G401.6 (cell line): Measurements from ENCODE around the gene NLRP3.
"Not testable (repeated sequence)": the region's sequence is repeated elsewhere in the genome, so short reads cannot be mapped to it uniquely, and the experiment has no call there.

Experiments used
- FAIRE-seq: peaks from 2 replicates; lab custom pipeline; 2012; peaks lifted over from hg19 to GRCh38; lab: Jason Lieb, UNC

Gene NLRP3

DNA sequence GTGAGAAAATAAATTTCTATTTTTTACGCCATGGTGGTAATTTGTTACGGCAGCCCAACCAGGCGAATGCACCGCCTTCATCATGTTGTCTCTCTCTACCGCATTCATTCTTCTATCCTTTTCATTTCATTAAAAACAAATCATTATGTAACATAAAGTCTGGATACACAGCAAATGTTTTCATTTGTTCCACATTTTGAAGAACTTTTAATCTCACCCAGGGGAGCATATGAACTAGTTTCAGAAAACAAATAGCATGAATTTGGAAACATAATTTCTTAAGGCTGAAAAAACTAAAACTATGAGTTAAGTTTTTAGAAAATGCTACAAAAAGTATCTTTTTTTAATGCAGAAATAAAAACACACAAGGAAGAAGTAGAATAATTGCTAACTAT, 53.2 kb downstream of the NLRP3 start:
- FAIRE-seq = no peak

DNA sequence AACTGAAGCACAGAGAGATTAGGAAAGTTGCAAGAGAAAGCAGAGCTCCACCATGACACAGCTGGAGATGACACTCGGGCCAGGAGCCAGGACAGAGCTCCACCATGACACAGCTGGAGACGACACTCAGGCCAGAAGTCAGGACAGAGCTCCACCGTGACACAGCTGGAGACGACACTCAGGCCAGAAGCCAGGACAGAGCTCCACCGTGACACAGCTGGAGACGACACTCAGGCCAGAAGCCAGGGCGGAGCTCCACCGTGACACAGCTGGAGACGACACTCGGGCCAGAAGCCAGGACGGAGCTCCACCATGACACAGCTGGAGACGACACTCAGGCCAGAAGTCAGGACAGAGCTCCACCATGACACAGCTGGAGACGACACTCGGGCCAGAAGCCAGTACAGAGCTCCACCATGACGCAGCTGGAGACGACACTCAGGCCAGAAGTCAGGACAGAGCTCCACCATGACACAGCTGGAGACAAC, 55.0 kb downstream of the NLRP3 start:
- FAIRE-seq = not testable (repeated sequence)

- no peak for FAIRE-seq
Observed at GRCh38 chr1:247471445-247472016, 55.6 kb downstream of the NLRP3 start.

- no peak for FAIRE-seq
Observed at GRCh38 chr1:247472035-247472434, 56.1 kb downstream of the NLRP3 start.

- no peak for FAIRE-seq
Observed at GRCh38 chr1:247474367-247474766, 58.4 kb downstream of the NLRP3 start.

DNA sequence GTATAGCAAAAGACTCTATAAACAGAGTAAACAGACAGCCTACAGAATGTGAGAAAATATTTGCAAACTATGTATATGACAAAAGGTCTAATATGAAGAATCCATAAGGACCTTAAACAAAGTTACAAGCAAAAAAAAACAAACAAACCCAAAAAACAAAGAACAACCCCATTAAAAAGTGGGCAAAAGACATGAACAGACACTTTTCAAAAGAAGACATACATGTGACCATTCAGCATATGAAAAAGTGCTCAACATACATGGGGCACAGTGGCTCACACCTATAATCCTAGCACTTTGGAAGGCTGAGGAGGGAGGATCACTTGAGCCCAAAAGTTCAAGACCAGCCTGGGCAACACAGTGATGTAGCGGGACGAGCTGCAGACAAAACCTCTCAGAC, 59.8 kb downstream of the NLRP3 start:
- FAIRE-seq = no peak

DNA sequence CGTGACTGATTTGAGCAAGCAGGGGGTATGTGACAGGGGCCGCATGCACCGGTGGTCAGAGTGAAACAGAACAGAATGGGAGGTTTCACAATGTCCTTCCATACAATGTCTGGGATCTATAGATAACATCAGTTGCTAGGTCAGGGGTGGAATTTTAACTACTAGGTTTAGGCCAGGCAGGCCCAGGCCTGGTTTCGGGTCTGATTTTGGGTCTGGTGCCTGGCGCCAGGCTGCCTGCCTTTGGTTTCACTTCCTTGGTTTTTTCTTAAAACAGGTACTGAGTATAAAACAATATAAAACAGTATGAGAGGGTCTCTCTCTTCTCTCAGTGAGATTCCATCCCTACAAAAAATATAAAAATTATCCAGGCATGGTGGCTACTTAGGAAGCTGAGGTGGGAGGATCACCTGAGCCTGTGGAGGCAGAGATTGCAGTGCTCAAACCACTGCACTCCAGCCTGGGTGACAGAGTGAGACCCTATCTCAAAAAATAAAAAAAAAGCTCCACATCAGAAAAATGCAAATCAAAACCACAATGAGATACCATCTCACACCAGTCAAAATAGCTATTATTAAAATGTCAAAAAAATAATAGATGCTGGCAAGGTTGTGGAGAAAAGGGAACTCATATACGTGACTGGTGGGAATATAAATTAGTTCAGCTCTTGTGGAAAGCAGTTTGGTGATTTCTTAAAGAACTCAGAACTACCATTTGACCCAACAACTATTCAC, 60.5 kb downstream of the NLRP3 start:
- FAIRE-seq = not testable (repeated sequence)

- no peak for FAIRE-seq
Observed at GRCh38 chr1:247482747-247483146, 66.8 kb downstream of the NLRP3 start.

GRCh38 chr1:247487057-247487456, 71.1 kb downstream of the NLRP3 start:
- no peak for FAIRE-seq

- FAIRE-seq = no peak
Observed at GRCh38 chr1:247491328-247491727, 75.4 kb downstream of the NLRP3 start.

DNA sequence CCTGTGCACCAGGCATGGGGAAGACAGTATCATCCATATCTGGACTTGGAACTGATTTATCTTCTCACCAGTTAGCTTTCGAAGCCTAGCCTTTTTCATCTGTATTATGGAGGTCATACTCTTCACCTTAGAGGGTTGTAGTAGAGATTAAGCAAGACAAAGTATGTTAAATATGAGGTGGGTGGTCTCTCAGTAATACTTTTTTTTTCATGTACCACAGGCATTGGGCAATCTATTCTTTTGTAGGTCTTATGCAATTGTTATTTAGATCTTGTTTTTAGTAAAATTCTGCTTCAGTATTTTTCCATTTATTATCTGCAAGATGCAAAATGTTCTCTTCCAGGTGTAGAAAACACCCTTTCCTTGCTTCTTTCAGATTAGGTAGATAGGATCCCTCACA, 77.1 kb downstream of the NLRP3 start:
- FAIRE-seq = no peak

- no peak for FAIRE-seq
Observed at GRCh38 chr1:247494767-247495166, 78.8 kb downstream of the NLRP3 start.

DNA sequence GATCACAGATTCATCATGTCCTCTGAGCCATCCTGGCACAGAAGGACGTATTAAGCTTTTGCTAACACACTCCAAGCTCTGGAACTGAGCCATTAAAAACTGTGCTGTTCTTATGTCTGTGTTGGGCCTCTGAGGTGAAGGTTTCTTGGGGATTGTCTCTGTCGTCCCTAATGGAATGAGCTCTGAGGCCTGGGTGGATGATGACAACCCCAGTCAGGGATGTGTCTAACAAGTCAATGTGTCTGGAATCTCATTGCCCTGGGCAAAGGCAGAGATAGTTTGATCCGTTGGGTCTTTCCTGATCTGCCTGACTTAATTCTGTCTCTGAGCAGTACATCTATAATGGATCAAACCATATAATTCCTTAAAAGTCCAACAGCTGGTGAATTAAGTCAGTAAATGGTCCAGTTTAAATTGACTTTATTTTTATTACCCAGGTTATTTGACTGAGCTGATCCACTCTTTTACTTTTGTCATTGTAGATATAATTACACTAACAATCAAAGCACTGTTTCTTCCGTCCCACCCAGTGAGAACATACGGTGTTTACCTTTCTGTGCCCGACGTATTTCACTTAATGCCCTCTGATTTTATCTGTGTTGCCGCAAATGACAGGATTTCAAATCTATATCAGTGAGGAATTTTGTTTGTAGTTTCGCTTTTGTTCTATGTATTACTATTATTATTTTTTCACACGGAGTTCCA, 80.8 kb downstream of the NLRP3 start:
- no peak for FAIRE-seq
